SH-SY5Y (cell line): Measurements from ENCODE around the gene SPDL1.

Experiments
- GATA2 ChIP-seq: IDR thresholded peaks from 2 replicates; pipeline ENCODE4 v1.6.1; 2011; ENCODE audit warnings: mild to moderate bottlenecking, low read depth, low read length
- GATA3 ChIP-seq: IDR thresholded peaks from 2 replicates; pipeline ENCODE4 v1.6.1; 2011; ENCODE audit warnings: low read depth, mild to moderate bottlenecking, low read length, moderate library complexity

SPDL1 gene

GRCh38 chr5:169591636-169592035 is 8.1 kb downstream of the SPDL1 start:
- no peak for TF ChIP-seq GATA3
- no peak for TF ChIP-seq GATA2

DNA sequence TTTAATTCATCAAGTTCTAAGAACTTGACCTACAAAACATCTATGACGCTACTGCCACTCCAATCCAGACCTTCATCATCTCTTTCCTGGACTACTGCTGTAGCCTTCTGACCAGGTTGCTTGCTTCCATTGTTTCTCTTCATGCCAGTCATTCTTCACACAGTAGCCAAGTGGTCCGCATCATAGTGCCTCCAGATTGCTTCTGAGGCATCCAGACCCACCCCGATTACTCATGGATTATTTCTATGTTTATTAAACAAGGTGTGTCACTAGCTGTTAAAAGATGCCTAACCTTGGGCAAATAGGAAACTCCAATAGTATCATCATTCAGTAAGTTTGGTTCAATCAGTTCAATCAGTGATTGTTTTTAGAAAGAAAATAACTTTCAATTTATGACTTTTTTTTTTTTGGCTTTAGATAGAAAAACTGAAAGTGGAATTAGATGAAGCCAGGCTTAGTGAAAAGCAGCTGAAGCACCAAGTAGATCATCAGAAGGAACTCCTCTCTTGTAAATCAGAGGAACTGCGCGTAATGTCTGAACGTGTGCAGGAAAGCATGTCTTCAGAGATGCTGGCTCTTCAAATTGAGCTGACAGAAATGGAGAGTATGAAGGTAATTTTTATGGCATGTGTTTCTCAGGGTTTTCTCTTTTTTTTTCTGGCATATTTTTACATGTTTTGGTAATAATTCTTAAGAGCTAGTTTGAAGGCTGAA is 9.5 kb downstream of the SPDL1 start:
- no peak for TF ChIP-seq GATA2
- TF ChIP-seq GATA3 = no peak

GRCh38 chr5:169595172-169595820 is 11.7 kb downstream of the SPDL1 start:
- TF ChIP-seq GATA3 (no peak), GATA2 (no peak)

DNA sequence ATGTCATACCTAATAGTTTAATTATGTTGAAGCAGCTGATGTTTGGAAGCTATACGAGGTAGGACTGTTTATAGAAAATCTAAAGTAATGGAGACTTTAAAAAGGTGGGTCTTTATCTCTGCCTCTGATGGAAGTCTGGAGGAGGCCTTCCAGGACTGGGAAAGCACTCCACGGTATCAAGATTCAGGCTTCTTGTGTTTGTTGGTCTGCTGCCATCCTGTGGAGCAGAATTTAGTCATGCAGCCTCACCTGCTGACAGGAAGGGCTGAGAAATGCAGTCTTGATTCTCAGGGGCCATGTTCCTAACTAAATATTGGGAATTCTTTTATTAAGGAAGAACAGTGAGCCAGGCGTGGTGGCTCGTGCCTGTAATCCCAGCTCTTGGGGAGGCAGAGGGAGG is 15.9 kb downstream of the SPDL1 start:
- TF ChIP-seq GATA2 (no peak), GATA3 (no peak)

GRCh38 chr5:169602535-169602934 is 19.0 kb downstream of the SPDL1 start:
- TF ChIP-seq GATA3 (no peak), GATA2 (no peak)

GRCh38 chr5:169606279-169606678 is 22.7 kb downstream of the SPDL1 start:
- TF ChIP-seq GATA2 (no peak), GATA3 (no peak)

DNA sequence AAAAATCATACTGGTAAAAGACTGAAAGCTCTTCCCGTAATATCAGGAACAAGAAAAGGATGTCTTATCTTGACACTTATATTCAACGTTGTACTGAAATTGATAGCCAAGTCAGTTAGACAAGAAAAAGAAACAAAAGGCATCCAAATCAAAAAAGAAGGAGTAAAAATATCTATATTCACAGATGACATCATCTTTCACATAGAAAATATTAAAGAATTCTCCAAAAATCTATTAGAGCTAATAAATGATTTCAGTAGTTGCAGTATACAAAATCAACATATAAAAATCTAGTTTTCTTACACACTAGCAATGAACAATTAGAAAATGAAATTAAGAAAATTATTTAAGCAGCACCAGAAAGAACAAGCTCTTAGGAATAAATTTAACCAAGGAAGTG is 24.3 kb downstream of the SPDL1 start:
- TF ChIP-seq GATA3 (no peak), GATA2 (no peak)

DNA sequence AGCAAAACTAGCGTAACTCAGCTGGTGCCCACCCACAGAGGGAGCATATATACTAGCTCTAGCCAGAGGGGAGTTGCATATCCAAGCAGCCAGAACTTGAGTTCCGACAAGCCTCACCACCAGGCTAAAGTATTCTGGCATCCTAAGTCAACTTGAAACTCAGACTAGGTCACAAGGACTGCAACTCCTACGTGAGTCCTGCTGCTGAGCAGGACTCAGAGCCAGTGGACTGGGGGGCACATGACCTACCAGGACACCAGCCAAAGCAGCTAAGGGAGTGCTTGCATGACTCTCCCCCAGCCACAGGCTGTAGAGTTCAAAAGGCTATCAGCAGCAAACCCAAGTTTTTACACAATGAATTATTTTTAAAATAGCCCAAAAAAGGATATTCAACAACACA is 26.1 kb downstream of the SPDL1 start:
- TF ChIP-seq GATA2 (no peak), GATA3 (no peak)

DNA sequence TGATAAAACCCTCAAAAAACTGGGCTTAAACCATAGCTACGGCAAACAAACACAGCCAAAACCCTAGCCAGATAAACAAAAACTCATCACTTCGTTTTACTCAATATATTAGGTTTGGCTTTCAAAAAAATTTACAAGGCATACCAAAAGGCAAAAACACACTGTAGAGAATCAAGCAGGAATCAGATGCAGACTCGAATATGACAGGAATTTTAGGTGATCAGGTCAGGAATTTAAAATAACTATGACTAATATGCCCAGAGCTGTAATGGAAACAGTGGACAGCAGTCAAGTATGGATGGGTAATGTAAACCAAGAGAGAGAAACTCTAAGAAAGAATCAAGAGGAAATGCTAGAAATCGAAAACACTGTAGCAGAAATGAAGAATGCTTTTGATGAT is 27.0 kb downstream of the SPDL1 start:
- no peak for TF ChIP-seq GATA3

DNA sequence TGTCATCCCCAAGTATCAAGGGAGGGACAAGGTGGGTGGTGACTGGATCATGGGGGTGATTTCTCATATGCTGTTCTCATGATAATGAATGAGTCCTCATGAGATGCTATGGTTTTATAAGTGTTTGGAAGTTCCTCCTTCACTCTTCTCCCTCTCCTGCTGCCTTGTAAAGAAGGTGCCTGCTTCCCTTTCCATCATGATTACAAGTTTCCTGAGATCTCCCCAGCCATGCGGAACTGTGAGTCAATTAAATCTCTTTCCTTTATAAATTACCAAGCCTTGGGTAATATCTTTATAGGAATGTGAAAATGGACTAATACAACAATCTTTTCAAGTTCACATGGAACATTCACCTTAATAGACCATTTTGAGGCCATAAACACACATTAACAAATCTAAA is 32.0 kb downstream of the SPDL1 start:
- TF ChIP-seq GATA3 (no peak), GATA2 (no peak)

DNA sequence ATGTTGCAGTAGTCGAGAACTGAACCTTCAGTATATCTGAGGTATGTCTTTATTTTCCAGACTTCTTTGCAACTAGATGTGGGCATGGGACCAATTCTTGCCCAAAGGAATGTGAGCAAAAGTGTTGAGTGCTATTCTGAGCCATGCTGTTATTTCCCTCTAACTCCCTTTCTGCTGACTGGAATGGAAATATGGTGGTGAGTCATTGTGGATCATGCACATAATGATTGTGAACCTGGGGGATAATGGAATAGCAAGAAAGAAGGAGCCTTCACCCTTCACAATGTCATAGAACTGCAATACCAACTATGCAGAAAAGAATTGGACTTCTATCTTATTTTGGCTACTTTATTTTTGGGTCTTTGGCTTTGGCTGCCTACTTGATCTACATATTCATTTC is 43.2 kb downstream of the SPDL1 start:
- TF ChIP-seq GATA2 (no peak), GATA3 (no peak)

DNA sequence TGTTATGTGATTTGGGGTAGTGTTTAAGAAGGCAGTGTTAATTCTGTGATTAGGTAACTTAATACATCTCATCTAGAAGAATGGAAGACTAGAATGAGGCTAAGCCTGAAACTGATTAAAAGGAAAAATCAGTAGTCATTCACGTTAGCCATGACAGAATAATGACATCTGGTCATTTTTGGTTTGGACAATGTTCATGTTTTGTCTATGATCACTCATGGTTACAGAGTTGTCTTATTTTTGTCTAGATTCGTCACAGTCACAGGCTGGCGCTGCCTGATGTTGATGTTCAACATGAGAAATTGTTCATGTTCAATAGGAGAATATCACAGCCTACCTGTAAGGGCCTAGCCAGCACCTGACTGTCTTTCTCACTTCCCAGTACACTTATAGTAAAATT is 44.0 kb downstream of the SPDL1 start:
- TF ChIP-seq GATA2 (no peak), GATA3 (no peak)

DNA sequence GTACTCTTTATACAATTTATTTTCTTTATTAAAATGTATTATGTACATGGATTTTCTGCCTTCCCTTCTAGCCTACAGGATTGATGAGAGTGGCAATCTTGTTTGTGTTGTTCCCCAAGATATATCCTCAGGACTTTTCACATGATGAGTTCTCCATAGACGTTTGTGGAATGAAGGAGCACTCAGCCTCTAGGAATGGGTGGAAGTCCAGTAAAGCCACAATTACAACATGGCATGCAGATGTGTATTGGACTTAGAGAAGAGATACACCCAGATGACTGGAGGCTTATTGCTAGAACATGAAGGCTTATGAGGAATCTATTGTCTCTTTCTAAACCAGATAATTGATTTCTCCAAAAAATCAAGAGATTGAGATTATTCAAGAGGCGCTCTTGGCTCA is 45.3 kb downstream of the SPDL1 start:
- TF ChIP-seq GATA2 (no peak), GATA3 (no peak)

- TF ChIP-seq GATA3 = no peak
- TF ChIP-seq GATA2 = no peak
Observed at GRCh38 chr5:169629847-169630548, 46.4 kb downstream of the SPDL1 start.

GRCh38 chr5:169631360-169631759 is 47.8 kb downstream of the SPDL1 start:
- TF ChIP-seq GATA3 (no peak), GATA2 (no peak)

GRCh38 chr5:169632946-169633345 is 49.4 kb downstream of the SPDL1 start:
- no peak for TF ChIP-seq GATA2
- TF ChIP-seq GATA3 = no peak

DNA sequence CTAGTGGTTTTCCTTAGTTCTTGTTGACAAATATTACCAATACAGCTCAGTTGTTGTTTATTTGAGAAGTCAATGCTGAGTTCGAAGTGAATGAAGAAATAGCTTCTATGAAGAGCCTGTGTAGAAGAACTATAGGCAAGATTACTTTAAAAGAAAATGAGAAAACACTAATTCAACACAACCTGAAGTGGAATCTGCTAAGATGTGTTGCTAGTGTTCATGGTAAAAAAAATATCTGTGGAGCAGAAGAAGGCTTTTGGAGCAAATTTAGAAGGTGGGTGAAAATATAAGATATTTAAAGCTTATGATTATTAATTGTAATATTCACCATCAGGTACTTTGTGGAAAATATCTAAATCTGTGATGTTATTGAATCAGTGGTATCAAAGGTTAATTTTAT is 51.0 kb downstream of the SPDL1 start:
- TF ChIP-seq GATA2 = no peak
- no peak for TF ChIP-seq GATA3
